AG09319 (cell line): ENCODE measurements around the gene ZNF680.

ENCODE experiments used
- DNase-seq: peaks from one replicate; pipeline ENCODE4 v3.0.0-alpha.2; 2010; ENCODE audit warnings: low read depth; ENCODE audit errors: extremely low read depth
- TF ChIP-seq, protein P1 (sequence below): IDR thresholded peaks from 2 replicates; pipeline ENCODE4 v1.5.1; 2011; ENCODE audit warnings: low read depth, mild to moderate bottlenecking, inconsistent platforms, low read length, moderate library complexity

Gene ZNF680

DNA sequence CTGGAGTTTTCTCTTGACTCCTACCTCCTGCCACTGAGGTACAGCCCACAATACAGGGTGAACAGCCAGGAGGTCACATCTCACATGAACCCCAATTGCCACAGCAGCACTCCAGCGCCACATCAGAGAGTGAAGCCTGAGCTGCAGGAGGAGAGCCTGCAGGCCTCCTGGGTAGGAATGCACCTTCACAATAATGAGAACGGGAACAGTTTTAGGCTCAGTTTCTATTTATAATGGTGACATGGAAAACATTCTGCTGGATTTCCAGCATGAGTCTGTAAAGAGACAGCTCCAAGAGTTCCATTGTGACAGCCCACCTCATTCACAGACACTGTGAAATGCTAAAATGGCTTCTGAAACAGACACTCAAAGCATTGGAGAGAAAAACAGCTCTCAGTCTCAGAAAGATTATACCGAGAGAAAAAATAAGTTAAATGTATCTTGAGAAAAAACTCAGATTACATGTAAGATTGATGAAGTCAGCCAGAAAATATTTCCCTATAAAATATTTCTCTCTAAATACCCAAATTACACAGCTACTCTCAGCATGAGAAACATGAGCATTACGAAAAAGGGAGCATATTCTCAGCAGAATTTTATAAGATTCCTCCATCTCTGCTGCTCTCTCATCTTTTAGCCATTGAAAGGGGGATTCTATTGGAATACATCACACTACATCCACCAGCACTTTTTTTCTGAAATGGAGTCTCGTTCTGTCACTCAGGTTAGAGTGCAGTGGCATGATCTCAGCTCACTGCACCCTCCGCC is 11.3 kb downstream of the ZNF680 start:
- DNase-seq, result no peak
- TF ChIP-seq, protein P1, sequence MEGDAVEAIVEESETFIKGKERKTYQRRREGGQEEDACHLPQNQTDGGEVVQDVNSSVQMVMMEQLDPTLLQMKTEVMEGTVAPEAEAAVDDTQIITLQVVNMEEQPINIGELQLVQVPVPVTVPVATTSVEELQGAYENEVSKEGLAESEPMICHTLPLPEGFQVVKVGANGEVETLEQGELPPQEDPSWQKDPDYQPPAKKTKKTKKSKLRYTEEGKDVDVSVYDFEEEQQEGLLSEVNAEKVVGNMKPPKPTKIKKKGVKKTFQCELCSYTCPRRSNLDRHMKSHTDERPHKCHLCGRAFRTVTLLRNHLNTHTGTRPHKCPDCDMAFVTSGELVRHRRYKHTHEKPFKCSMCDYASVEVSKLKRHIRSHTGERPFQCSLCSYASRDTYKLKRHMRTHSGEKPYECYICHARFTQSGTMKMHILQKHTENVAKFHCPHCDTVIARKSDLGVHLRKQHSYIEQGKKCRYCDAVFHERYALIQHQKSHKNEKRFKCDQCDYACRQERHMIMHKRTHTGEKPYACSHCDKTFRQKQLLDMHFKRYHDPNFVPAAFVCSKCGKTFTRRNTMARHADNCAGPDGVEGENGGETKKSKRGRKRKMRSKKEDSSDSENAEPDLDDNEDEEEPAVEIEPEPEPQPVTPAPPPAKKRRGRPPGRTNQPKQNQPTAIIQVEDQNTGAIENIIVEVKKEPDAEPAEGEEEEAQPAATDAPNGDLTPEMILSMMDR, result no peak

DNA sequence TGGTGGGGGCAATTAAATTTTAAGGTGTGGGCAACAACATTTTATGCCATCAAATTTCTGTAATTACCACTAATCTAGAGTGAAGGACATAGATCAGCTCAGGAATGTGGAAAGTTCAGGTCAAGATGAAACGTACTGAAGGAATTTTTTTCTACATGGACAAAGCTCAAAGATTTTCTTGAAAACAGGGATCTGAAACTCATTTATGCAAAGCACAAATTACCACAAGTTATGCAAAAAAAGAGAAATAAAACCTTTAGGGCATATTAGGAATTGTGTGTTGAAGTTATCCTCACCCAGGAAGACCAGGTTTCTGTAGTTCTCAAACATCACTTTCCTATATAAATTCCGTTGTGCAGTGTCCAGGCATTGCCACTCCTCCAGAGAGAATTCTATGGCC is 18.9 kb downstream of the ZNF680 start:
- DNase-seq, result no peak
- TF ChIP-seq, protein P1, result no peak

DNA sequence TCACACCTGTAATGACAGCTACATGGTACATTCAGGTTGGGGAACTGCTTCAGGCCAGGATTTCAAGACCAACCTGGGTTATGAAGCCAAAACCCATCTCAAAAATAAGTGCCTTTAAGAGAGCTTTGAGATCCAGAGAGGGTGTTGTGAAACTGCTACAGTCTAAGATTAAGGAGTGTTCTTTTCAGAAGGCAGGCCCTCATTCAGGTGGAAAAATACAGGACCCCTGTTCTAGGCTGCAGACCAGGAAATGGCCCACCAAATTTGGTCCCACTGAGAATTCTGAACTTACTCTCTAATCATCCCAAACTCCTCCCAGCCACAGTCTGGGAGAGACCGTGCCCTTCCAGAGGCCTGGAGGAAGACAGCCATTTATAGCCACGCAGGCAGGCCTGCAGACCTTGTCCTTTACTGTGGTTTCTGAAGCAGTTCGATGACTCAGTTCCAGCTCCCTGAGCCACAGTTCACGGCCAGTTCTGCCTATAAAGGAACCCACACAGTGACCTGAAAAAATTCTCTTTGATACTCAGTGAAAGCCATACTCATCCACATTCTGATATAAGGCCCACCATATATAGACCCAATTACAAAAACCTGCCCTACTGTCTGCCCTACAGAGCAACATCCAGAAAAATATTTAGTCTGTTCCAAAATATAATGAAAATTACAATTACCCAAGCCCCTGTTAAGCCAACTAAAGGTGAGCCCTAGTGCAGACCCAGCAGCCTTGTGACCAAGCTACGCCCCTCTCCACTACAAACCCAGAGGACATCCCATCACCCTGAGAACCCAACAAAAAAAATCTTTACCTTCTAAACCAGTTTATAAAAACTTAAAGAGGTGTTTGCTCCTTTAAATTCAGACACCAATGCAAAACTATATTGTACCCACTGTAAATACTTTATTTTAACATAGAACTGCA is 21.2 kb downstream of the ZNF680 start:
- TF ChIP-seq, protein P1, result no peak
- no peak for DNase-seq

DNA sequence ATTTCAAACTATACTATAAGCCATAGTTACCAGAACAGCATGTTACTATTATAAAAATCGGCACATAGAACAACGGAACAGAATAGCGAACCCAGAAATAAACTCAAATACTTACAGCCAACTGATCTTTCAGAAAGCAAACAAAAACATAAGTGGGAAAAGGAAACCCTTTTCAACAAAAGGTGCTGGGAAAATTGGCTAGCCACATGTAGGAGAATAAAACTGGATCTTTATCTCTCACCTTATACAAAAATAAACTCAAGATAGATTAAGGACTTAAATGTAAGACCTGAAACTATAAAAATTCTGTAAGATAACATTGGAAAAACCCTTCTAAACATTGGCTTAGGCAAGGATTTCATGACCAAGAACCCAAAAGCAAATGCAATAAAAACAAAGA is 29.1 kb downstream of the ZNF680 start:
- DNase-seq, result no peak
- TF ChIP-seq, protein P1, result no peak

DNA sequence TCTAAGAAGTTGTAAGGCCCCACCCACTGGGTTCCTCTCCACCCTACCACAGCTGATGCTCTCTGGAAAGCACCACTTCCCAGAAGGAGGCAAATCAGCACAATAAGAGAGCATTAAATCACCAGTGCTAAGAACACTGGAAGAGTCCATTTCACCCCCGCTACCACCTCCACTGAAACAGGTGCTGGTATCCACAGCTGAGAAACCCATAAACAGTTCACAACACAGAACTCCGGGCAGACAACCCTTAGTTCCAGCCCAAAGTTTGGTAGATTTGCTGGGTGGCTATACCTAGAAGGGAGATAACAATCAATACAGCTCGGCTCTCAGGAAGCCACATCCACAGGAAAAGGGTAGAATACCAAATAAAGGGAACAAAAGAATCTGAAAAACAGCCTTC is 34.1 kb downstream of the ZNF680 start:
- no peak for DNase-seq
- TF ChIP-seq, protein P1, result no peak

DNA sequence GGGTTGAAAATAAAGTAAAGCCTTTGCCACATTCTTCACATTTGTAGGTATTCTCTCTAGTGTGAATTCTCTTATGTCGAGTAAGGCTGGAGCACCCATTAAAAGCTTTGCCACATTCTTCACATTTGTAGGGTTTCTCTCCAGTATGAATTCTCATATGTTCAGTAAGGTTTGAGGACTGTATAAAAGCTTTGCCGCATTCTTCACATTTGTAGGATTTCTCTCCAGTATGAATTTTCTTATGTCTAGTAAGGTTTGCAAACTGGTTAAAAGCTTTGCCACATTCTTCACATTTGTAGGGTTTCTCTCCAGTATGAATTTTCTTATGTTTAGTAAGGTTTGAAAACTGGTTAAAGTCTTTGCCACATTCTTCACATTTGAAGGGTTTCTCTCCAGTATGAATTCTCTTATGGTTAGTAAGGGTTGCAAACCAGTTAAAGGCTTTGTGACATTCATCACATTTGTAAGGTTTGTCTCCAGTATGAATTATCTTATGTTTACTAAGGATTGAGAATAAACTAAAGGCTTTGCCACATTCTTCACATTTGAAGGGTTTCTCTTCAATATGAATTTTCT is 41.4 kb downstream of the ZNF680 start:
- TF ChIP-seq, protein P1, result no peak
- no peak for DNase-seq
